ENCODE measurements around the gene SMG6.
"Not testable (repeated sequence)": the region's sequence is repeated elsewhere in the genome, so short reads cannot be mapped to it uniquely, and the experiment has no call there.

The SMG6 gene

GRCh38 chr17:2171702-2172076, 131.9 kb downstream of the SMG6 start:
- Histone ChIP-seq H3K27ac (ENCODE audit: insufficient read depth, low read depth, low read length, poor library complexity, severe bottlenecking) (no peak overlapping the region), H3K27me3 (ENCODE audit: control insufficient read depth, insufficient read depth, low read length, poor library complexity, severe bottlenecking) (no peaks in the 10 kb centered on the region), H3K9me3 (ENCODE audit: control insufficient read depth, low read length) (no peaks in the 10 kb centered on the region), H3K4me1 (ENCODE audit: control insufficient read depth, insufficient read depth, low read length) (peaks cover 18% of the 10 kb centered on the region), H3K36me3 (ENCODE audit: control insufficient read depth, insufficient read depth, low read length) (peaks cover 18% of the 10 kb centered on the region), H3K4me3 (ENCODE audit: insufficient read depth, low read depth, low read length) (no peak overlapping the region)
- 89% methylated on average over 6 of the region's 6 CpGs for WGBS, 2 experiments

GRCh38 chr17:2170023-2170422, 133.6 kb downstream of the SMG6 start:
- 83 to 85% methylated on average over 9 of the region's 9 CpGs for WGBS, 2 experiments
- Histone ChIP-seq H3K27ac (ENCODE audit: insufficient read depth, low read depth, low read length, poor library complexity, severe bottlenecking) (no peak overlapping the region), H3K27me3 (ENCODE audit: control insufficient read depth, insufficient read depth, low read length, poor library complexity, severe bottlenecking) (no peaks in the 10 kb centered on the region), H3K4me1 (ENCODE audit: control insufficient read depth, insufficient read depth, low read length) (peaks cover 18% of the 10 kb centered on the region), H3K36me3 (ENCODE audit: control insufficient read depth, insufficient read depth, low read length) (peaks cover 18% of the 10 kb centered on the region), H3K9me3 (ENCODE audit: control insufficient read depth, low read length) (no peaks in the 10 kb centered on the region), H3K4me3 (ENCODE audit: insufficient read depth, low read depth, low read length) (no peak overlapping the region)

GRCh38 chr17:2165723-2166122, 137.9 kb downstream of the SMG6 start:
- WGBS, 2 experiments = 91 to 95% methylated on average over 12 of the region's 12 CpGs
- H3K27ac ChIP-seq (ENCODE audit: insufficient read depth, low read depth, low read length, poor library complexity, severe bottlenecking); H3K27me3 ChIP-seq (ENCODE audit: control insufficient read depth, insufficient read depth, low read length, poor library complexity, severe bottlenecking); H3K4me3 ChIP-seq (ENCODE audit: insufficient read depth, low read depth, low read length); H3K4me1 ChIP-seq (ENCODE audit: control insufficient read depth, insufficient read depth, low read length); H3K9me3 ChIP-seq (ENCODE audit: control insufficient read depth, low read length): not testable (repeated sequence)
- peaks cover 16% of the 10 kb centered on the region for H3K36me3 ChIP-seq (ENCODE audit: control insufficient read depth, insufficient read depth, low read length)

- H3K4me1 ChIP-seq (ENCODE audit: control insufficient read depth, insufficient read depth, low read length) = no peaks in the 10 kb centered on the region
- no peaks in the 10 kb centered on the region for H3K27me3 ChIP-seq (ENCODE audit: control insufficient read depth, insufficient read depth, low read length, poor library complexity, severe bottlenecking)
- WGBS, 2 experiments = 96% methylated on average over 7 of the region's 7 CpGs
- no peak overlapping the region for H3K4me3 ChIP-seq (ENCODE audit: insufficient read depth, low read depth, low read length)
- no peaks in the 10 kb centered on the region for H3K36me3 ChIP-seq (ENCODE audit: control insufficient read depth, insufficient read depth, low read length)
- H3K9me3 ChIP-seq (ENCODE audit: control insufficient read depth, low read length) = no peaks in the 10 kb centered on the region
- no peak overlapping the region for H3K27ac ChIP-seq (ENCODE audit: insufficient read depth, low read depth, low read length, poor library complexity, severe bottlenecking)
Measured at GRCh38 chr17:2158396-2158780, 145.2 kb downstream of the SMG6 start.

GRCh38 chr17:2157675-2158395, 145.8 kb downstream of the SMG6 start:
- 92 to 94% methylated on average over 3 of the region's 3 CpGs for WGBS, 2 experiments
- Histone ChIP-seq H3K27ac (ENCODE audit: insufficient read depth, low read depth, low read length, poor library complexity, severe bottlenecking) (no peak overlapping the region), H3K27me3 (ENCODE audit: control insufficient read depth, insufficient read depth, low read length, poor library complexity, severe bottlenecking) (no peaks in the 10 kb centered on the region), H3K4me3 (ENCODE audit: insufficient read depth, low read depth, low read length) (no peak overlapping the region), H3K36me3 (ENCODE audit: control insufficient read depth, insufficient read depth, low read length) (no peaks in the 10 kb centered on the region), H3K4me1 (ENCODE audit: control insufficient read depth, insufficient read depth, low read length) (no peaks in the 10 kb centered on the region), H3K9me3 (ENCODE audit: control insufficient read depth, low read length) (no peaks in the 10 kb centered on the region)

GRCh38 chr17:2157081-2157480, 146.5 kb downstream of the SMG6 start:
- 90 to 91% methylated on average over 4 of the region's 4 CpGs for WGBS, 2 experiments
- H3K36me3 ChIP-seq (ENCODE audit: control insufficient read depth, insufficient read depth, low read length) = no peaks in the 10 kb centered on the region
- no peaks in the 10 kb centered on the region for H3K4me1 ChIP-seq (ENCODE audit: control insufficient read depth, insufficient read depth, low read length)
- H3K27ac ChIP-seq (ENCODE audit: insufficient read depth, low read depth, low read length, poor library complexity, severe bottlenecking) = no peak overlapping the region
- no peaks in the 10 kb centered on the region for H3K9me3 ChIP-seq (ENCODE audit: control insufficient read depth, low read length)
- H3K27me3 ChIP-seq (ENCODE audit: control insufficient read depth, insufficient read depth, low read length, poor library complexity, severe bottlenecking) = no peaks in the 10 kb centered on the region
- no peak overlapping the region for H3K4me3 ChIP-seq (ENCODE audit: insufficient read depth, low read depth, low read length)

GRCh38 chr17:2156666-2157065, 146.9 kb downstream of the SMG6 start:
- Histone ChIP-seq H3K9me3 (ENCODE audit: control insufficient read depth, low read length) (no peaks in the 10 kb centered on the region), H3K4me1 (ENCODE audit: control insufficient read depth, insufficient read depth, low read length) (no peaks in the 10 kb centered on the region), H3K36me3 (ENCODE audit: control insufficient read depth, insufficient read depth, low read length) (no peaks in the 10 kb centered on the region), H3K27me3 (ENCODE audit: control insufficient read depth, insufficient read depth, low read length, poor library complexity, severe bottlenecking) (no peaks in the 10 kb centered on the region), H3K4me3 (ENCODE audit: insufficient read depth, low read depth, low read length) (no peak overlapping the region), H3K27ac (ENCODE audit: insufficient read depth, low read depth, low read length, poor library complexity, severe bottlenecking) (no peak overlapping the region)
- WGBS, 2 experiments = 91 to 93% methylated on average over 8 of the region's 8 CpGs

GRCh38 chr17:2155573-2155972, 148.0 kb downstream of the SMG6 start:
- 91 to 97% methylated on average over 4 of the region's 4 CpGs for WGBS, 2 experiments
- no peaks in the 10 kb centered on the region for H3K27me3 ChIP-seq (ENCODE audit: control insufficient read depth, insufficient read depth, low read length, poor library complexity, severe bottlenecking)
- no peak overlapping the region for H3K27ac ChIP-seq (ENCODE audit: insufficient read depth, low read depth, low read length, poor library complexity, severe bottlenecking)
- no peaks in the 10 kb centered on the region for H3K4me1 ChIP-seq (ENCODE audit: control insufficient read depth, insufficient read depth, low read length)
- no peak overlapping the region for H3K4me3 ChIP-seq (ENCODE audit: insufficient read depth, low read depth, low read length)
- no peaks in the 10 kb centered on the region for H3K9me3 ChIP-seq (ENCODE audit: control insufficient read depth, low read length)
- no peaks in the 10 kb centered on the region for H3K36me3 ChIP-seq (ENCODE audit: control insufficient read depth, insufficient read depth, low read length)

GRCh38 chr17:2151358-2152033, 152.1 kb downstream of the SMG6 start:
- Histone ChIP-seq H3K9me3 (ENCODE audit: control insufficient read depth, low read length) (no peaks in the 10 kb centered on the region), H3K27ac (ENCODE audit: insufficient read depth, low read depth, low read length, poor library complexity, severe bottlenecking) (no peak overlapping the region), H3K27me3 (ENCODE audit: control insufficient read depth, insufficient read depth, low read length, poor library complexity, severe bottlenecking) (no peaks in the 10 kb centered on the region), H3K4me3 (ENCODE audit: insufficient read depth, low read depth, low read length) (no peak overlapping the region), H3K4me1 (ENCODE audit: control insufficient read depth, insufficient read depth, low read length) (no peaks in the 10 kb centered on the region), H3K36me3 (ENCODE audit: control insufficient read depth, insufficient read depth, low read length) (no peaks in the 10 kb centered on the region)
- WGBS, 2 experiments = 93 to 94% methylated on average over 6 of the region's 6 CpGs

- no peaks in the 10 kb centered on the region for H3K36me3 ChIP-seq (ENCODE audit: control insufficient read depth, insufficient read depth, low read length)
- H3K27ac ChIP-seq (ENCODE audit: insufficient read depth, low read depth, low read length, poor library complexity, severe bottlenecking) = no peak overlapping the region
- H3K4me3 ChIP-seq (ENCODE audit: insufficient read depth, low read depth, low read length) = no peak overlapping the region
- no peaks in the 10 kb centered on the region for H3K9me3 ChIP-seq (ENCODE audit: control insufficient read depth, low read length)
- 96 to 99% methylated on average over 4 to 5 of the region's 6 CpGs for WGBS, 2 experiments
- H3K27me3 ChIP-seq (ENCODE audit: control insufficient read depth, insufficient read depth, low read length, poor library complexity, severe bottlenecking) = no peaks in the 10 kb centered on the region
- no peaks in the 10 kb centered on the region for H3K4me1 ChIP-seq (ENCODE audit: control insufficient read depth, insufficient read depth, low read length)
Measured at GRCh38 chr17:2150806-2151205, 152.8 kb downstream of the SMG6 start.

Measured in ectodermal cell (in vitro differentiated cells).